ENCODE measurements around the gene SRGAP3.

The SRGAP3 gene

DNA sequence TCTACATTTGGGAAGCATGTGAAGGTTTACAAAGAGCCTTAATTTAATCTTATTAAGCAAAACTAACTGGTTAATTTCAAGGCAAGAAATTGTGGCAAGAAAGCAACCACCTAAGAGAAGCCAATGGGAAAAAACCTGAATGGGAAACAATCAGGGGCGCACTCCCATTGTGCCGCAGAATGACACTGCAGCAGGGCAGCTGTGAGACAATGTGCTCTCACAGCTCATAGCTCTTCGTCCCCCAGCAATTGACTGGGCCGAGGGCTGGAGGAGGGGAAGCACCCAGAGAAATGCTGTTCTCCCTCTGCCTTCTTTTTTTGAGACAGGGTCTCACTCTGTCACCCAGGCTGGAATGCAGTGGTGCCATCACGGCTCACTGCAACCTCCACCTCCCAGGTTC lies 192.9 kb downstream of the SRGAP3 start:
- H3K27ac ChIP-seq (ENCODE audit: low read length) = no peak overlapping the region
- no peaks in the 10 kb centered on the region for H3K9me3 ChIP-seq (ENCODE audit: control insufficient read depth, low read depth, low read length)

DNA sequence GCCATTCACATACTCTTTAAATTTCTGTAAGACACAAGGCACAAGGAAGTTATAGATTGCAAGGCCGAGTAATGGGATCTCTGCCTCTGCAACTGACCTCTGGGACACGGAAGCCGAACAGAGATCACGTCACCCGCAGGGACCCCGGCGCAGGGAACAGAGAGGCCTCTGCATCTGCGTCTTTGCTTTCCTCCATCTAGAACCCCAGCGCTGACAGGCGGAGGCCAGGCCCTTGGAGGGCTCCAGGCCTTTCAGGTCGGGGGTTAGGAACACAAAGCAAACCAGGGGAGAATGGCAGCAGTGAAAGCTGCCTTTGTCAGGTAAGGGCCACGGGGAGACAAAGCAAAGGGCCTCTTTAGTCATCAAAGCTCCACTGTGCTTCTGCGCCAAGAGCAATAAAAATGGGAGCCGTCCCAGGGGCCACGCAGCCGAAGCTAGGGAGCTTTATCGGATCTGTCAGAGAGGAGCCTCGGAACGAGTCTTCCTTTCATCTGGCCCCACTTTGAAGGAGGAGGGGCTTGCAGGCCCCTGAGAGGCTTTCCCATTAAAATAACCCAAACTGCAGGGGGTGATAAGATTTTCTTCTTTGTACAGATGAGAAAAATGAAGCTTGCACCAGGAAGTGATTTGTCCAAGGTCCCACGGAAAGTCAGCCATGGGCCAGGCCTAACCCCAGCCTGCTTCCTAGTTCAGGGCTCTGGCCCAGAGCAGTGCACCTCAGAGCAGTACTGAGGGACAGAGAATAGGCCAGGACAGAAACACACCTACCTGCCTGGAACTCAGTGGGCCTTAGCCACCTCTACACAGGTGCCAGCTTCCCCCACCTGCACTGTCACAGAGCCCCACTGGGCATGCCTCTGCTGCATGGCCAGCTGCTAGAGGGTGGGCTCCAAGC lies 201.7 kb downstream of the SRGAP3 start:
- H3K4me3 ChIP-seq (ENCODE audit: low read length) = no peak overlapping the region
- H3K9ac ChIP-seq (ENCODE audit: low read length) = no peak overlapping the region
- H3K9me3 ChIP-seq (ENCODE audit: control insufficient read depth, low read depth, low read length) = no peaks in the 10 kb centered on the region
- H3K36me3 ChIP-seq (ENCODE audit: control insufficient read depth, low read depth, low read length) = no peaks in the 10 kb centered on the region
- H3K27me3 ChIP-seq (ENCODE audit: control insufficient read depth, insufficient read depth, low read length) = no peaks in the 10 kb centered on the region
- no peaks in the 10 kb centered on the region for H3K4me1 ChIP-seq (ENCODE audit: control insufficient read depth, low read depth, low read length)
- H3K27ac ChIP-seq (ENCODE audit: low read length) = no peak overlapping the region

More for the DNA sequence above, 192.9 kb downstream of the SRGAP3 start:
- Histone ChIP-seq H3K9ac (ENCODE audit: low read length) (no peak overlapping the region), H3K36me3 (ENCODE audit: control insufficient read depth, low read depth, low read length) (no peaks in the 10 kb centered on the region), H3K4me1 (ENCODE audit: control insufficient read depth, low read depth, low read length) (no peaks in the 10 kb centered on the region), H3K27me3 (ENCODE audit: control insufficient read depth, insufficient read depth, low read length) (no peaks in the 10 kb centered on the region), H3K4me3 (ENCODE audit: low read length) (no peak overlapping the region)

DNA sequence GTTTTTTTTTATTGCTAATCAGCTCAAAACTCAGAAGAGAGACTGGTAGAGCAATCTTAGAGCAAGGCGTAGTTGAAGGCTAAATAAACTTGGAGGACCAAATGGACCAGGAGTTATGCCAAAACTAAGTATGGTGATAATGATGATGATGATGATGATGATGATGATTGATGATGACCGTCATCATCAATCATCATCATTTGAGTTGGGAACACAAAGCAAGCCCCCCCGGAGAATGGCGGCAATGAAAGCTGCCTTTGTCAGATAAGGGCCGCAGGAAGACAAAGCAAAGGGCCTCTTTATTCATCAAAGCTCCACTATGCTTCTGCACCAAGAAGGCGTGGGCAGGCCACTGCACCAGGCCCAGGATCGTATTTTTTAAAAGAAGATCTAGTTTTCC lies 204.1 kb downstream of the SRGAP3 start:
- Histone ChIP-seq H3K9ac (ENCODE audit: low read length) (no peak overlapping the region), H3K27me3 (ENCODE audit: control insufficient read depth, insufficient read depth, low read length) (no peaks in the 10 kb centered on the region), H3K27ac (ENCODE audit: low read length) (no peak overlapping the region), H3K4me1 (ENCODE audit: control insufficient read depth, low read depth, low read length) (no peaks in the 10 kb centered on the region), H3K36me3 (ENCODE audit: control insufficient read depth, low read depth, low read length) (no peaks in the 10 kb centered on the region), H3K4me3 (ENCODE audit: low read length) (no peak overlapping the region), H3K9me3 (ENCODE audit: control insufficient read depth, low read depth, low read length) (no peaks in the 10 kb centered on the region)

DNA sequence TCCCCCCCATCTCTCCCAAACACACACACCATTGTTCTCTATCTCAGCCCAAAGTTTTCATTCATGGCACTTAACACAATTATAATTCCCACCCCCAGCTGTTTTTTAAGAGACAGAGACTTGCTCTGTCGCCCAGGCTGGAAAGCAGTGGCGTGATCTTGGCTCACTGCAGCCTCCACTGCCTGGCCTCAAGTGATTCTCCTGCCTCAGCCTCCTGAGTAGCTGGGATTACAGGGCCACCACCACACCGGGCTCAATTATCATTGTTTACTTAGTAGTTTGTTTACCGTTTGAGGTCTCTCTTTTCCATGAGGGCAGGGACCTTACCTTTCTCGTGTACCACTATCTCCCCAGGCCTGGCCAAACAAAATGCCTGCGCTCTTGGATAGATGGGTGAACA lies 206.4 kb downstream of the SRGAP3 start:
- H3K36me3 ChIP-seq (ENCODE audit: control insufficient read depth, low read depth, low read length) = no peaks in the 10 kb centered on the region
- no peaks in the 10 kb centered on the region for H3K4me1 ChIP-seq (ENCODE audit: control insufficient read depth, low read depth, low read length)
- H3K27me3 ChIP-seq (ENCODE audit: control insufficient read depth, insufficient read depth, low read length) = no peaks in the 10 kb centered on the region
- no peak overlapping the region for H3K4me3 ChIP-seq (ENCODE audit: low read length)
- H3K9me3 ChIP-seq (ENCODE audit: control insufficient read depth, low read depth, low read length) = no peaks in the 10 kb centered on the region
- no peak overlapping the region for H3K27ac ChIP-seq (ENCODE audit: low read length)
- no peak overlapping the region for H3K9ac ChIP-seq (ENCODE audit: low read length)

DNA sequence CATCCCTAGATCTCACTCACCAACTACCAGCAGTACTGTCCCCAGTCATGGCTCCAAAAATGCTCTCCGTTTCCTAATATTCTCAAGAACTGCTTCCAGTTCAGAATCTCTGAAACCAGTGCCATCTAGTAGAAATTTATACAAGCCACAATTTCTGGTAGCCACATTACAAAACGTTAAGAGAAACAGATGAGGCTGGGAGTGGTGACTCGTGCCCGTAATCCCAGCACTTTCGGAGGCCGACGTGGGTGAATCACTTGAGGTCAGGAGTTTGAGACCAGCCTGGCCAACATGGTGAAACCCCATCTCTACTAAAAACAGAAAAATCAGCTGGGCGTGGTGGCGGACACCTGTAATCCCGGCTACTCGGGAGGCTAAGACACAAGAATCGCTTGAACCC lies 207.8 kb downstream of the SRGAP3 start:
- Histone ChIP-seq H3K4me1 (ENCODE audit: control insufficient read depth, low read depth, low read length) (no peaks in the 10 kb centered on the region), H3K27me3 (ENCODE audit: control insufficient read depth, insufficient read depth, low read length) (no peaks in the 10 kb centered on the region)

DNA sequence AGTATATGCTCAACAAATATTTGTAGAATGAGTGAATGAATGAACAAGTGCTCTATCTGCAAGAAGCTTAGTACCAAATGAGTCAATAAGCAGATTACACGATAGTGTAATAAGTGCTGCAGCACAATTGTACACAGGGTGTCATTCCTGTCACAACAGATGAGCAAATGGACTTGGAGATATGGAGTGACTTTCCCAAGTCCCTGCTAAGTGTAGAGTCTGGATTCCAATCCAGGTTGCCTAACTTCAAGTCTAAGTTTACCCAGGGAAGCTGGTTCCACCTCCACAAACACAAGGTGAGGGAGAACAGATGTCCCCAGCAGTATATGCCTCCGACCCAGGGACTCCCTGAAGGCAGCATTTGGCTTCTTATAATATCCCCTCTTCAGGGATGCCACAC lies 208.4 kb downstream of the SRGAP3 start:
- H3K27me3 ChIP-seq (ENCODE audit: control insufficient read depth, insufficient read depth, low read length) = no peaks in the 10 kb centered on the region
- no peaks in the 10 kb centered on the region for H3K36me3 ChIP-seq (ENCODE audit: control insufficient read depth, low read depth, low read length)
- H3K27ac ChIP-seq (ENCODE audit: low read length) = no peak overlapping the region
- no peaks in the 10 kb centered on the region for H3K4me1 ChIP-seq (ENCODE audit: control insufficient read depth, low read depth, low read length)
- no peak overlapping the region for H3K9ac ChIP-seq (ENCODE audit: low read length)
- H3K9me3 ChIP-seq (ENCODE audit: control insufficient read depth, low read depth, low read length) = no peaks in the 10 kb centered on the region
- no peak overlapping the region for H3K4me3 ChIP-seq (ENCODE audit: low read length)

More for the DNA sequence above, 207.8 kb downstream of the SRGAP3 start:
- no peaks in the 10 kb centered on the region for H3K36me3 ChIP-seq (ENCODE audit: control insufficient read depth, low read depth, low read length)
- no peak overlapping the region for H3K9ac ChIP-seq (ENCODE audit: low read length)
- no peak overlapping the region for H3K27ac ChIP-seq (ENCODE audit: low read length)
- H3K9me3 ChIP-seq (ENCODE audit: control insufficient read depth, low read depth, low read length) = no peaks in the 10 kb centered on the region
- no peak overlapping the region for H3K4me3 ChIP-seq (ENCODE audit: low read length)

DNA sequence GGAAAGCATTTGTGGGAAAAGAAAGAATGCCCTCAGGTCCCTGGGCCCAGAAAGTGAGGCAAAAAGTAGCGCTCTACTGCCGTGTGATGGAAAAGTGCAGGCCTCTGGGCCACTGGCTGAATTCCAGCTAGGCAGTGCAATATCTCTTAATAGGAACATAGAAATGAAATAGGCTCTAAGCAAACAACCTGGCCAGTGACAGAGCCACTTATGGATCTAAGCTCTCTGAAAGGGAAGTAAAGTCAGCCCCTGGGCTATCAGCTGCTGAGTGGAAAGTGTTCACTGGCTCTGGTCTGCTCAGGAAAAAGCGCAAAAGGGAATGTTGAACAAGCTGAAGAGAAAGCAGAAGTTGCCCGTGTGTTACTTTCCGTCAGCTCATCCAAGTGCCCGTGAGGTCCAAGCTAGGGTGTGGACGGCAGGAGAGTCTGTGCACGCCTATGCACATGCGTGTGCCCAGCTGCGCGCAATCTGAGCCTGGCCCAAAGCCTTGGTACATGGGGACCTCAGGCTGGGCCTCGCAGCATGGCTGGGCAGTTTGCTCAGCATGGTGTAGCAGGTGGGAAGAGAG lies 212.2 kb downstream of the SRGAP3 start:
- Histone ChIP-seq H3K9ac (ENCODE audit: low read length) (no peak overlapping the region), H3K4me3 (ENCODE audit: low read length) (no peak overlapping the region), H3K4me1 (ENCODE audit: control insufficient read depth, low read depth, low read length) (no peaks in the 10 kb centered on the region), H3K27me3 (ENCODE audit: control insufficient read depth, insufficient read depth, low read length) (no peaks in the 10 kb centered on the region), H3K27ac (ENCODE audit: low read length) (no peak overlapping the region), H3K36me3 (ENCODE audit: control insufficient read depth, low read depth, low read length) (no peaks in the 10 kb centered on the region), H3K9me3 (ENCODE audit: control insufficient read depth, low read depth, low read length) (no peaks in the 10 kb centered on the region)

DNA sequence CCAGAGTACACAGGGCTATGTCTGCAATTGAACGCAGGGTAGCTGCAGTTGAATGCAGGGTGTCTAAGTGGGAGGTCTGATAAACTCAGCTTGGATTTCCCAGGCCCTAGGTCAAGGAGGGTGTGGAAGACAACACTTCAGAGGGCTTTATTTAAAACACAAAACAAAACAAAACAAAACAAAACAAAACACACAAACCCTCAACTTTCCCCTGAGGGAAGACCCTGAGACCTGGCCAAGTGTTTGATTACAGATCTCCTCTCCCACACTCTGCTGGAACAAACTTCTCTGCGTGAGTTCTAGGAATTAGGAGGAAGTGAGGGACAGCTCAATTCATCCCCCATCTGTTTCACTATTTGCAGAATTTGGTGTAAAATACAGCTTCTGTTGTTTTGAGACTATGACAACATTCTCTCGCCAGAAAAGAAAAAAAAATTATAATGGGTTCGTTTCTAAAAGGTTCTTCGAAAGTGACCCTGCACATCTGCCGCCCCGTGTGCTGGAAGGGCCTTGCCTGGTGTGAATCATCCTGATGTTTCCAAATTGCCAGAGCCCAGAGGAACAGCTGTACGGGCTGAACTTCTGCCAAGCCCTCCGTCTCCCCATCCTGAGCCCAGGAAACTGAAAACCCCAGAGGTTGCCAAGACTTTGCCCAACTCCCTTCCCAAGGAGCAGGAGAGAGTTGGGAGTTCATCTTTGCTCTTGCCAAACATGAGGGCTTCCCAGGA lies 212.9 kb downstream of the SRGAP3 start:
- Histone ChIP-seq H3K9me3 (ENCODE audit: control insufficient read depth, low read depth, low read length) (no peaks in the 10 kb centered on the region), H3K27me3 (ENCODE audit: control insufficient read depth, insufficient read depth, low read length) (no peaks in the 10 kb centered on the region), H3K27ac (ENCODE audit: low read length) (no peak overlapping the region)

DNA sequence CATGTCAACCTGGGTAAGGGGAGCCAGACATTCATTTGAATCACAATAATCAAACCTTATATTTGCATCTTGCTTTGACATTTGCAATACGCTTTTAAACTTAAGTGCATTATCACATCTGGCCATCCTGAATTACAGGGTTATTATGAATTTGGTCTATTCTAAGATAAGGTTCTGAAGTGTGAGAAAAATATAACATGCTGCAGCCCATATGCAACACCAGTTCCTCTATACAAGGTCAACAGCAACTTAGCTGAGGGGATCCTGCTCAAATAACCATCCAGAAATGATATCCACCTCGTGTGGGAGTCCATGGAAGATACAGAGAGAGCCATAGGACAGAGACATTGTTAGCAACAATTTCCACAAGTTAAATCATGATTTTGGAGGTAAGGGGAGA lies 213.5 kb downstream of the SRGAP3 start:
- H3K36me3 ChIP-seq (ENCODE audit: control insufficient read depth, low read depth, low read length) = no peaks in the 10 kb centered on the region
- H3K27me3 ChIP-seq (ENCODE audit: control insufficient read depth, insufficient read depth, low read length) = no peaks in the 10 kb centered on the region
- H3K9ac ChIP-seq (ENCODE audit: low read length) = no peak overlapping the region
- H3K4me3 ChIP-seq (ENCODE audit: low read length) = no peak overlapping the region
- no peaks in the 10 kb centered on the region for H3K9me3 ChIP-seq (ENCODE audit: control insufficient read depth, low read depth, low read length)
- no peaks in the 10 kb centered on the region for H3K4me1 ChIP-seq (ENCODE audit: control insufficient read depth, low read depth, low read length)
- no peak overlapping the region for H3K27ac ChIP-seq (ENCODE audit: low read length)

More for the DNA sequence above, 212.9 kb downstream of the SRGAP3 start:
- H3K4me1 ChIP-seq (ENCODE audit: control insufficient read depth, low read depth, low read length) = no peaks in the 10 kb centered on the region
- no peak overlapping the region for H3K4me3 ChIP-seq (ENCODE audit: low read length)
- no peaks in the 10 kb centered on the region for H3K36me3 ChIP-seq (ENCODE audit: control insufficient read depth, low read depth, low read length)
- H3K9ac ChIP-seq (ENCODE audit: low read length) = no peak overlapping the region

DNA sequence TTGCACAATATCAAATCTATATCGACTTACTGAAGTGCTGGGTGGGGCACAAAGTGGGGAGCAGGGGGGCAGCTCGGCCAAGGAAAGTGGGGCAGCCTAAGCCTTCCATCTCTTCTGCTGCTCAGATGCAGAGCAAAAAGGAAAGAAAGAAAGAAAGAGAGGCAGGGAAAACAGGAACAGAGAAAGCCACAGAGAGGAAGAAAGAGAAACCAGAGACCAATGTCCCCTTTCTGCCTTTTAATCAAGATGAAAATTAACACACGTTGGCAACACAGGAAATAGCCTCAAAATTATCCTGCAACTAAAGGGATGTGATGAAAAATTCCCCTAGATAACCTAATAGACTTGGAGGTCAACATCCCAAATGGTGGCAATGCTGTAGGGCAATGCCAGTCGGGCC lies 214.0 kb downstream of the SRGAP3 start:
- Histone ChIP-seq H3K9me3 (ENCODE audit: control insufficient read depth, low read depth, low read length) (no peaks in the 10 kb centered on the region), H3K27me3 (ENCODE audit: control insufficient read depth, insufficient read depth, low read length) (no peaks in the 10 kb centered on the region), H3K27ac (ENCODE audit: low read length) (no peak overlapping the region), H3K4me1 (ENCODE audit: control insufficient read depth, low read depth, low read length) (no peaks in the 10 kb centered on the region), H3K9ac (ENCODE audit: low read length) (no peak overlapping the region), H3K36me3 (ENCODE audit: control insufficient read depth, low read depth, low read length) (no peaks in the 10 kb centered on the region), H3K4me3 (ENCODE audit: low read length) (no peak overlapping the region)

DNA sequence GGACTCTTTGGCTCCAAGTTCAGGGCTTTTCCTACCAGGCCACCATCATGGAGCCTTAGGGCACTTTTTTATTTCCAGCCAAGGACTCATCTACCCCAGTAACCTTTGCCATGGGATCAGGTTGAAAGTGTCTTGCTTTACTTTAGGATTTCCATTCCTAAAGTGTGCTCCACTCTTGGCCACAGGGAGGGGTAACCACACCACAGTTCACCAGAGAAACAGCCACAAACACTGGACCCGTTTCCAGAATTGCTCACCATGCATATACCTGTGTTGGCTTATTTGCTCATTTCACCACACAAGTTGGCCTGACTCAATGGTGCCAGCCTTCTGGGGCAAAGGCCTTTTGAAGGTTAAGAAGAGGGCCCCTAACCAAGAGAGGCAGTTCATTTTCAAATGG lies 215.6 kb downstream of the SRGAP3 start:
- no peak overlapping the region for H3K27ac ChIP-seq (ENCODE audit: low read length)
- no peak overlapping the region for H3K9ac ChIP-seq (ENCODE audit: low read length)
- H3K4me1 ChIP-seq (ENCODE audit: control insufficient read depth, low read depth, low read length) = no peaks in the 10 kb centered on the region
- H3K9me3 ChIP-seq (ENCODE audit: control insufficient read depth, low read depth, low read length) = no peaks in the 10 kb centered on the region
- no peak overlapping the region for H3K4me3 ChIP-seq (ENCODE audit: low read length)
- H3K27me3 ChIP-seq (ENCODE audit: control insufficient read depth, insufficient read depth, low read length) = no peaks in the 10 kb centered on the region
- no peaks in the 10 kb centered on the region for H3K36me3 ChIP-seq (ENCODE audit: control insufficient read depth, low read depth, low read length)
